Central memory CD4-positive, alpha-beta T cell (primary cell): ENCODE measurements around the gene SH2D6.
A peak's percentile ranks its signal among the peaks of the same experiment; 100 is the strongest.
"Not testable (repeated sequence)": the region's sequence is repeated elsewhere in the genome, so short reads cannot be mapped to it uniquely, and the experiment has no call there.

Experiments used
- DNase-seq: peaks from one replicate; pipeline ENCODE4 v3.0.0; 2022

SH2D6 gene

DNA sequence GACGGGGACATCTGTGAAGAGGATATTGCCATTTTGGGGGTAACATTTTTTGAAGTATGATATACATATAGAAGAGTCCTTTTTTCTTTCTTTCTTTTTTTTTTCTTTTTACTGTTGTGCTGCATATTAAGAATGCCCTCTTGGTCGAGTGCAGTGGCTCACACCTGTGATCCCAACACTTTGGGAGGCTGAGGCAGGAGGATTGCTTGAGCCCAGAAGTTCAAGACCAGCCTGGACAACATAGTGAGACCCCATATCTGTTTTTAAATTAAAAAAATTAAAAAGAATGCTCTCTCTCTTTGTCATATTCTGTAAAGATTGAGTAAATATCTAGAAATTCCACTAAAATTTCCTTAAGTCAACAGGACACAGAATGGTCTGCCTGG, 3.6 kb downstream of the SH2D6 start:
- DNase-seq, result no peak

- DNase-seq, result no peak
Measured at GRCh38 chr2:85423525-85423924, 5.0 kb downstream of the SH2D6 start.

DNA sequence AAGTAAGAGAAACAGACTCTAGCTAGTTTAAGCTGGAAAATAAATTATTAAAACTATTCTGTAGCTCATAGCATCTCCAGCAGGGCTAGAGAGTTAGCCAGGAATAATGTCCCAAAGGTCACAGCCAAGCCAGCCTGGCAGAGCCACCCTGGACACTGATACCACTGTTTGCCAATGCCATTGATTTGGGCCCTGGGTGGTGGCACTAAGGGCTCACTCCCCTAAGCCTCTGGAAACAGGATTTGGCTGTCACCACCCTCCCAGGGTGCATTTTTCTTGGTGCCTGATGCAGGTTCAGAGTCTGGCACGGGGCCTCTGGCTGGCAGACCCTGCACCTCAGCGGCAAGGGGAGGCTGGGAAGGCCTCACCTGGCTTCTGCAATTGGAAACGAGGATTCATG, 7.1 kb downstream of the SH2D6 start:
- no peak for DNase-seq

DNA sequence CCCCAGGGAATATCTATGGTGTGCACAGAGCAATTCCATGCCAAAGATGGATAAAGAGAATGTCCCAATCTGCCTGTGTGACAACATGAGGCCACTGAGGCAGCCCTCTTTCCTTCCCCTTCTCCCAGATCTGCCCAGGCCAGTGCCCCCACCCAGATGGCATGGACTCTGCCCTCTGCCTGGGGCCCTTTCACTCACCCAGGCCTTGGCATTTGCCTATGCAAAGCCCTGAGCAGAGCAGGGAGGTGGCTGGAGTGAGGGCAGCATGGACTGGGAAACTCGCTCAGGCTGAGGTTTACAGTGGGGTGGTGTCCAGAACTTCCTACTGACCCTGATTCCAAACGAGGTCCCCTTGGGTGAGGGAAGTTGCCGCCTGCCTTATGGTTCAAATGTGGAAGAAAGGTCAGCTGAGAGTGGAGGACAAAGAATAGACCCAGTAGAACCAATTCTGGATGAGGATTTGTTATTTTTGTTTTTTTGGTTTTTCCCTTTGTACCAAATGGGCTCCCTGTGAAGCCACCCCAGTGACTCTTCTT, 8.9 kb downstream of the SH2D6 start:
- DNase-seq, result no peak

DNA sequence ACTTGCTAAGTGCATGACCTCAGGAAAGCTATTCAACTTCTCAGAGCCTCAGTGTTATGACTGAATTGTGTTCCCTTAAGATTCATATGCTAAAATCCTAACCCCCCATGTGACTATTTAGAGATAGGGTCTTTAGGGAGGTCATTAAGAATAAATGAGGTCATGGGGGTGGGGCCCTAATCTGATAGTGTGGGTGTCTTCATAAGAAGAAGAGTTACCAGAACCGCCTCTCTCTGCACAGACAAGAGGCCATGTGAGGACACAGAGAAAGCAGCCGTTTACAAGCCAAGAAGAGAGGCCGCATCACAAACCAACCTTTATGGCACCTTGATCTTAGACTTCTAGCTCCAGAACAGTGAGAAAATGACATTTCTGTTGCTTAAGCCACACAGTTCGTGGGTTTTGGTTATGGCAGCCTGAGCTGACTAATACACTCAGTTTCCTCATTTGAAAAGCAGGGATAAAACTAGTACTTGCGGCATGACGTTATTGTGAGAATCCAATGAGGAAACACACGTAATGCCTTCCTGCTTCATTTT, 9.9 kb downstream of the SH2D6 start:
- no peak for DNase-seq

DNA sequence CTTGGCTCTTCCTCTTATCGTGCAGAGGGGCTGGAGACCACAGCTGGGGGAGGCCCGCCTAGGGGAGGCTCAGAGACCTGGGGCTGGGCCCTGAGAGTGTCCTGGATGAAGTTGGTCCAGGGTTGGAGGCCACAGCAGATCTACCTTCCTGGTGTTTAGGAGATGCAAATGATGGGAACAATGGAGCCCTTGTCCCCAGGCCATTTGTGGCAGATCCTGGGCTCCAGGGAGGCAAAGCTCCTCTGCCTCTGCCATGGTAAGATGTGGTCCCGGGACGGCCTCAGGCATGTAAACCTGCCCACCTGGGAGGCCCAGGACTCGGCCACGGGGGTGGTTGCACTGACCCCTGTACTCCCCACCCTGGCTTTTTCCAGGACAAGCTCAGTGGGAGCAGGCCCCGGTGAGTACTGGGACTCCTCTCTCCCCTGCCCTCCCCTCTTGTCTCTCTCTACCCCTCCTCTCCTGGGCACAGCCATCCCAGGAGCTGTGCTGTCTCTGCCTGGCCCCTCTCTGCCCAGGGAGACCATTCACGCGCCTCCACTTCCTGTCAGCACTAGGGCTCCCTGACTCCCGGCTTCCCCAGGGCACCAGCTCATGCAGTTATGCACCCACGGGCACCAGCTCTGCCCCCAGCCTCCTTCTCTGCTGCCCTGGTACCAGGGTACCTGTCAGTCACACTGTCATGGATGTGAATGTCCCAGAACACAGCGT, 10.9 kb downstream of the SH2D6 start:
- no peak for DNase-seq

GRCh38 chr2:85429924-85430289, 11.4 kb downstream of the SH2D6 start:
- DNase-seq, result no peak

GRCh38 chr2:85430752-85431569, 12.4 kb downstream of the SH2D6 start:
- no peak for DNase-seq

DNA sequence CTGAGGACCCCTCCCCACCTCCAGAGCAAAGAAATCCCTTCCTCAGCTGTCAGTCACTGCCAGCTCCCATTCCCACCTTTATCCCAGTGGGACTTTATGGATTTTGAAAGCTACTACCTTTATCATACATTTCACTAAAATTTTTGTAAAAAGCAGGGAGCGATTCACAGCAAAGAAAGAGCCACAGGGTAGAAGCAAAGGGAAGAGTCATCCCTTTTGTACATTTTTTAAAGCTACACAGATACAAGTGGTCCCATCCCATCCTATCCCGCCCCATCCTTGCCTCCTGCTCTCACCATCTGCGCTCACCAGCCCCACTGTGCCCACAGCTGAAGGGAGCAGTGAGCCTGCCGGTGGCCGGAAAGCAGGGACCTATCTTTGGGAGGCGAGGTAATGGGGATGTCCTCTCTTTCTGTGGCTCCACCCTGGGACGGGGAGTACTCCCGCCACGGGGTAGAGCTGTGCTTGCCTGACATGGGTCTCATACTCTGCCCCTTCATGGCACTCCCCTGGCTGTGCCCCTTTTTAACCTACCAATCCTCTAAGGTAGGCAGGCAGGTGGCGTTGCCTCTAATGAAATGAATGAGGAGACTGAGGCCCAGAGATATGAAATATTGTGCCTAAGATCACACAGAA, 13.2 kb downstream of the SH2D6 start:
- DNase-seq, result no peak

GRCh38 chr2:85433511-85434089, 15.1 kb downstream of the SH2D6 start:
- no peak for DNase-seq

DNA sequence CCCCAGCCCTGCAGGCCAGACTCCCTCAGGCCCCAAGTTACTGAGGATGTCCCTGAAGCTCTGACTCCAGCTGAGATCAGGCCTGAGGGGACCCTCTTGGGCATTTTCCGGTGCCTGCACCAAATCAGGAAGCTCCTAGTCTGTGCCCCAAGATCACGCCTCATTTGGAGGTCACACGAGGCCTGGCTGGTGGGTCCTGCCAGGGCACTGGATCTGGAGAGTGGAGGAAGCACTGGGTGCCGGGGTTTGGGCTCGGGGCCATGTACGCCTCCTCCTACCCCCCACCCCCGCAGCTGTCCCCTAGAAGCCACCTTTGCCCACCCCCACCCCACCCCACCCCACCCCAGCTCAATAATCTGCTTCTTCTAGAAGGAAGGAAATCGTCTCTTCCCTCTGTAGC, 16.2 kb downstream of the SH2D6 start:
- DNase-seq, result no peak

GRCh38 chr2:85435220-85435958, 16.9 kb downstream of the SH2D6 start:
- no peak for DNase-seq

- DNase-seq, result no peak
Measured at GRCh38 chr2:85435981-85436835, 17.7 kb downstream of the SH2D6 start.

GRCh38 chr2:85436836-85437487, 18.4 kb downstream of the SH2D6 start:
- DNase-seq, result no peak

GRCh38 chr2:85437488-85438200, 19.1 kb downstream of the SH2D6 start:
- peak; percentile 77 for DNase-seq

- no peak for DNase-seq
Measured at GRCh38 chr2:85438201-85439024, 19.9 kb downstream of the SH2D6 start.

GRCh38 chr2:85439025-85439472, 20.5 kb downstream of the SH2D6 start:
- DNase-seq, result no peak

DNA sequence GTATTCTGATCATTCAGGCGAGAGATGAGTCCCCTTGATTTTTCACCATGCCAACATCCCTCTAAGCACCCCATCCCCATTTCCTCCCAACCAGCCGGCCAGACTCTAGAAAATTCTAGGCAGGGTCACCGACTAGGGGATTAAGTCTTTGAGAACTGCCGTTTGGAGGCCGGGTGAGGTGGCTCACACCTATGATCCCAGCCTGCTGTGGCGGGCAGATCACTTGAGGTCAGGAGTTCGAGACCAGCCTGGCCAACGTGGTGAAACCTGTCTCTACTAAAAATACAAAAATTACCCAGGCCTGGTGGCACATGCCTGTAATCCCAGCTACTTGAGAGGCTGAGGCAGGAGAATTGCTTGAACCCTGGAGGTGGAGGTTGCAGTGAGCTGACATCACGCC, 21.1 kb downstream of the SH2D6 start:
- DNase-seq, result not testable (repeated sequence)

DNA sequence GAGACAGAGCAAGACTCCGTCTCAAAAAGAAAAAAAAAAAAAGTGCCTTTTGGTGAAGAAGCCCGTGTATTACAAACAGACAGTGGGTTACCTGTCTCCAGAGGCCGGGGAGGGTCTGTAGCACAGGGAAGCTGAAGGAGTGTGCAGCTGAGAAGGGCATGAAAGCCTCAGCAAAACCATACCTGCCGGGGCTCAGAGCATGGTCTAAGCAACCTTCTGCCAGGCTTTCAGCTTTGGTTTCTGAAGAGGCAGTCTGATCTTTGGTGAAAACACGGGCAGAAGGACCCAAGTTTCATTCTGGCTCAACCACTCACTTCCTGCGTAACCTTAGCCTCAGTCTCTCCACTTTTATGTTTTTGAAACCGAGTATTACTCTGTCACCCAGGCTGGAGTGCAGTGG, 21.5 kb downstream of the SH2D6 start:
- DNase-seq, result no peak
